ENCODE data around the gene ZNF568.
A peak's percentile ranks its signal among the peaks of the same experiment; 100 is the strongest.

ZNF568 gene

GRCh38 chr19:36950335-36951119 is 34.4 kb downstream of the ZNF568 start:
- Histone ChIP-seq H3K36me3 (ENCODE audit: control insufficient read depth, insufficient read depth, low read length) (peaks cover 3% of the 10 kb centered on the region; the same call in 1 of the 2 replicates), H3K4me1 (ENCODE audit: control insufficient read depth, insufficient read depth, low read length) (no peaks in the 10 kb centered on the region), H3K9me3 (ENCODE audit: control insufficient read depth, insufficient read depth, low read length) (peaks cover 80% of the 10 kb centered on the region), H3K4me3 (ENCODE audit: low read depth, low read length) (peak overlapping the region; percentile 1; the same call in 1 of the 2 replicates), H3K27ac (ENCODE audit: low read depth, low read length) (no peak overlapping the region), H3K9ac (ENCODE audit: low read depth, low read length) (no peak overlapping the region), H3K27me3 (ENCODE audit: control insufficient read depth, insufficient read depth, low read length) (no peaks in the 10 kb centered on the region)

GRCh38 chr19:36962346-36962745 is 46.2 kb downstream of the ZNF568 start:
- H3K9me3 ChIP-seq (ENCODE audit: control insufficient read depth, insufficient read depth, low read length): peaks cover 77% of the 10 kb centered on the region

GRCh38 chr19:36963280-36963679 is 47.1 kb downstream of the ZNF568 start:
- H3K9ac ChIP-seq (ENCODE audit: low read depth, low read length): no peak overlapping the region
- H3K9me3 ChIP-seq (ENCODE audit: control insufficient read depth, insufficient read depth, low read length): peaks cover 77% of the 10 kb centered on the region
- no peaks in the 10 kb centered on the region for H3K27me3 ChIP-seq (ENCODE audit: control insufficient read depth, insufficient read depth, low read length)
- H3K4me3 ChIP-seq (ENCODE audit: low read depth, low read length): no peak overlapping the region
- no peak overlapping the region for H3K27ac ChIP-seq (ENCODE audit: low read depth, low read length)
- H3K4me1 ChIP-seq (ENCODE audit: control insufficient read depth, insufficient read depth, low read length): no peaks in the 10 kb centered on the region
- no peaks in the 10 kb centered on the region for H3K36me3 ChIP-seq (ENCODE audit: control insufficient read depth, insufficient read depth, low read length)

More at GRCh38 chr19:36962346-36962745, 46.2 kb downstream of the ZNF568 start:
- 0 out of 2 replicates have a peak overlapping the region, but pooled peaks have one; percentile 8 for H3K4me3 ChIP-seq (ENCODE audit: low read depth, low read length)
- no peaks in the 10 kb centered on the region for H3K4me1 ChIP-seq (ENCODE audit: control insufficient read depth, insufficient read depth, low read length)
- no peak overlapping the region for H3K27ac ChIP-seq (ENCODE audit: low read depth, low read length)
- no peaks in the 10 kb centered on the region for H3K27me3 ChIP-seq (ENCODE audit: control insufficient read depth, insufficient read depth, low read length)
- no peaks in the 10 kb centered on the region for H3K36me3 ChIP-seq (ENCODE audit: control insufficient read depth, insufficient read depth, low read length)
- no peak overlapping the region for H3K9ac ChIP-seq (ENCODE audit: low read depth, low read length)

GRCh38 chr19:36972571-36972970 is 56.4 kb downstream of the ZNF568 start:
- Histone ChIP-seq H3K4me1 (ENCODE audit: control insufficient read depth, insufficient read depth, low read length) (no peaks in the 10 kb centered on the region), H3K9ac (ENCODE audit: low read depth, low read length) (no peak overlapping the region), H3K4me3 (ENCODE audit: low read depth, low read length) (peak overlapping the region; percentile 78), H3K36me3 (ENCODE audit: control insufficient read depth, insufficient read depth, low read length) (no peaks in the 10 kb centered on the region), H3K27me3 (ENCODE audit: control insufficient read depth, insufficient read depth, low read length) (no peaks in the 10 kb centered on the region), H3K27ac (ENCODE audit: low read depth, low read length) (no peak overlapping the region), H3K9me3 (ENCODE audit: control insufficient read depth, insufficient read depth, low read length) (peaks cover 29% of the 10 kb centered on the region)

GRCh38 chr19:36973021-36973843 is 57.1 kb downstream of the ZNF568 start:
- 0 out of 2 replicates have a peak, but pooled peaks cover 2% of the 10 kb centered on the region for H3K36me3 ChIP-seq (ENCODE audit: control insufficient read depth, insufficient read depth, low read length)
- H3K4me1 ChIP-seq (ENCODE audit: control insufficient read depth, insufficient read depth, low read length): no peaks in the 10 kb centered on the region
- H3K27ac ChIP-seq (ENCODE audit: low read depth, low read length): no peak overlapping the region
- no peaks in the 10 kb centered on the region for H3K27me3 ChIP-seq (ENCODE audit: control insufficient read depth, insufficient read depth, low read length)
- H3K9ac ChIP-seq (ENCODE audit: low read depth, low read length): peak overlapping the region; percentile 70
- peaks cover 31% of the 10 kb centered on the region for H3K9me3 ChIP-seq (ENCODE audit: control insufficient read depth, insufficient read depth, low read length)
- peak overlapping the region; percentile 78 for H3K4me3 ChIP-seq (ENCODE audit: low read depth, low read length)

GRCh38 chr19:36973844-36974195 is 57.7 kb downstream of the ZNF568 start:
- no peaks in the 10 kb centered on the region for H3K27me3 ChIP-seq (ENCODE audit: control insufficient read depth, insufficient read depth, low read length)
- H3K4me3 ChIP-seq (ENCODE audit: low read depth, low read length): peak overlapping the region; percentile 78
- H3K9me3 ChIP-seq (ENCODE audit: control insufficient read depth, insufficient read depth, low read length): peaks cover 31% of the 10 kb centered on the region
- no peak overlapping the region for H3K27ac ChIP-seq (ENCODE audit: low read depth, low read length)
- 0 out of 2 replicates have a peak, but pooled peaks cover 2% of the 10 kb centered on the region for H3K36me3 ChIP-seq (ENCODE audit: control insufficient read depth, insufficient read depth, low read length)
- no peaks in the 10 kb centered on the region for H3K4me1 ChIP-seq (ENCODE audit: control insufficient read depth, insufficient read depth, low read length)
- H3K9ac ChIP-seq (ENCODE audit: low read depth, low read length): no peak overlapping the region

GRCh38 chr19:36986131-36986530 is 70.0 kb downstream of the ZNF568 start:
- no peak overlapping the region for H3K9ac ChIP-seq (ENCODE audit: low read depth, low read length)
- no peaks in the 10 kb centered on the region for H3K27me3 ChIP-seq (ENCODE audit: control insufficient read depth, insufficient read depth, low read length)
- H3K27ac ChIP-seq (ENCODE audit: low read depth, low read length): no peak overlapping the region
- H3K4me1 ChIP-seq (ENCODE audit: control insufficient read depth, insufficient read depth, low read length): no peaks in the 10 kb centered on the region
- H3K9me3 ChIP-seq (ENCODE audit: control insufficient read depth, insufficient read depth, low read length): peaks cover 78% of the 10 kb centered on the region
- no peaks in the 10 kb centered on the region for H3K36me3 ChIP-seq (ENCODE audit: control insufficient read depth, insufficient read depth, low read length)
- no peak overlapping the region for H3K4me3 ChIP-seq (ENCODE audit: low read depth, low read length)

- Histone ChIP-seq H3K27ac (ENCODE audit: low read depth, low read length) (no peak overlapping the region), H3K36me3 (ENCODE audit: control insufficient read depth, insufficient read depth, low read length) (no peaks in the 10 kb centered on the region; the same call in 1 of the 2 replicates), H3K9me3 (ENCODE audit: control insufficient read depth, insufficient read depth, low read length) (peaks cover 80% of the 10 kb centered on the region), H3K4me1 (ENCODE audit: control insufficient read depth, insufficient read depth, low read length) (no peaks in the 10 kb centered on the region), H3K27me3 (ENCODE audit: control insufficient read depth, insufficient read depth, low read length) (no peaks in the 10 kb centered on the region), H3K4me3 (ENCODE audit: low read depth, low read length) (no peak overlapping the region), H3K9ac (ENCODE audit: low read depth, low read length) (no peak overlapping the region)
These were observed 70.5 kb downstream of the ZNF568 start for GRCh38 chr19:36986601-36987000.

GRCh38 chr19:36987091-36987490 is 71.0 kb downstream of the ZNF568 start:
- H3K9ac ChIP-seq (ENCODE audit: low read depth, low read length): no peak overlapping the region
- H3K27me3 ChIP-seq (ENCODE audit: control insufficient read depth, insufficient read depth, low read length): no peaks in the 10 kb centered on the region
- H3K4me1 ChIP-seq (ENCODE audit: control insufficient read depth, insufficient read depth, low read length): no peaks in the 10 kb centered on the region
- no peak overlapping the region for H3K4me3 ChIP-seq (ENCODE audit: low read depth, low read length)
- H3K27ac ChIP-seq (ENCODE audit: low read depth, low read length): no peak overlapping the region
- H3K9me3 ChIP-seq (ENCODE audit: control insufficient read depth, insufficient read depth, low read length): peaks cover 82% of the 10 kb centered on the region
- H3K36me3 ChIP-seq (ENCODE audit: control insufficient read depth, insufficient read depth, low read length): no peaks in the 10 kb centered on the region; the same call in 1 of the 2 replicates

GRCh38 chr19:36997152-36997842 is 81.2 kb downstream of the ZNF568 start:
- Histone ChIP-seq H3K4me1 (ENCODE audit: control insufficient read depth, insufficient read depth, low read length) (no peaks in the 10 kb centered on the region), H3K27me3 (ENCODE audit: control insufficient read depth, insufficient read depth, low read length) (no peaks in the 10 kb centered on the region), H3K9me3 (ENCODE audit: control insufficient read depth, insufficient read depth, low read length) (peaks cover 71% of the 10 kb centered on the region), H3K27ac (ENCODE audit: low read depth, low read length) (no peak overlapping the region), H3K9ac (ENCODE audit: low read depth, low read length) (no peak overlapping the region), H3K4me3 (ENCODE audit: low read depth, low read length) (no peak overlapping the region), H3K36me3 (ENCODE audit: control insufficient read depth, insufficient read depth, low read length) (peaks cover 12% of the 10 kb centered on the region; the same call in 1 of the 2 replicates)

Data from HUES48 (cell line).